H9 (cell line): Measurements from ENCODE around the gene N4BP2. TPM values are rescaled to one million over a fixed set of nuclear protein-coding genes. Genes with fewer than 3 reads are reported as not detected.

ENCODE experiments used
- DNase-seq: peaks from one replicate; pipeline ENCODE4 v3.0.0-alpha.2; 2017
- H2AFZ ChIP-seq: one replicate; pipeline ENCODE4 v1.6.1; 2013; ENCODE audit warnings: mild to moderate bottlenecking, low read length, control low read depth, moderate library complexity
- H2AK5ac ChIP-seq: 2 replicates; pipeline ENCODE4 v1.6.1; 2013; ENCODE audit warnings: low read length, control low read depth, mixed read lengths; ENCODE audit not compliant: insufficient read length
- H2BK120ac ChIP-seq: one replicate; pipeline ENCODE4 v1.6.1; 2013; ENCODE audit warnings: low read depth, mild to moderate bottlenecking, low read length, control low read depth, inconsistent platforms; ENCODE audit not compliant: poor library complexity, severe bottlenecking
- H2BK12ac ChIP-seq: 2 replicates; pipeline ENCODE4 v1.6.1; 2013; ENCODE audit warnings: low read length, control low read depth, mixed read lengths, low read depth; ENCODE audit not compliant: insufficient read length
- H2BK15ac ChIP-seq: 2 replicates; pipeline ENCODE4 v1.6.1; 2013; ENCODE audit warnings: low read depth, low read length, control low read depth
- H2BK20ac ChIP-seq: one replicate; pipeline ENCODE4 v1.6.1; 2013; ENCODE audit warnings: low read depth, mild to moderate bottlenecking, low read length, control low read depth, inconsistent platforms; ENCODE audit not compliant: poor library complexity, severe bottlenecking
- H2BK5ac ChIP-seq: 2 replicates; pipeline ENCODE4 v1.6.1; 2013; ENCODE audit warnings: low read length, control low read depth, mixed read lengths; ENCODE audit not compliant: insufficient read length
- H3K14ac ChIP-seq: 2 replicates; pipeline ENCODE4 v1.6.1; 2013; ENCODE audit warnings: low read length, control low read depth; ENCODE audit not compliant: insufficient read depth
- H3K18ac ChIP-seq: 2 replicates; pipeline ENCODE4 v1.6.1; 2013; ENCODE audit warnings: low read depth, mild to moderate bottlenecking, mixed read lengths, low read length, control low read depth; ENCODE audit not compliant: insufficient read length
- H3K23ac ChIP-seq: 2 replicates; pipeline ENCODE4 v1.6.1; 2013; ENCODE audit warnings: low read length, control low read depth, mixed read lengths, low read depth; ENCODE audit not compliant: insufficient read length
- H3K23me2 ChIP-seq: 2 replicates; pipeline ENCODE4 v1.6.1; 2013; ENCODE audit warnings: low read depth, mild to moderate bottlenecking, mixed read lengths, low read length, control low read depth; ENCODE audit not compliant: insufficient read length, poor library complexity, severe bottlenecking
- H3K27ac ChIP-seq: 2 replicates; pipeline ENCODE4 v1.5.1; 2013; ENCODE audit warnings: low read length, control low read depth, mixed read lengths, low read depth; ENCODE audit not compliant: insufficient read length
- H3K27me3 ChIP-seq: 2 replicates; pipeline ENCODE4 v1.6.1; 2013; ENCODE audit warnings: low read length, control low read depth, inconsistent platforms; ENCODE audit not compliant: insufficient read depth
- H3K4ac ChIP-seq: 2 replicates; pipeline ENCODE4 v1.6.1; 2013; ENCODE audit warnings: low read depth, mild to moderate bottlenecking, control low read depth, inconsistent platforms, low read length, moderate library complexity
- H3K4me1 ChIP-seq: 2 replicates; pipeline ENCODE4 v1.6.1; 2013; ENCODE audit warnings: low read length, control low read depth, inconsistent platforms; ENCODE audit not compliant: insufficient read depth
- H3K4me2 ChIP-seq: 2 replicates; pipeline ENCODE4 v1.6.1; 2013; ENCODE audit warnings: low read length, control low read depth, mixed read lengths; ENCODE audit not compliant: insufficient read length, insufficient read depth
- H3K56ac ChIP-seq: 2 replicates; pipeline ENCODE4 v1.6.1; 2013; ENCODE audit warnings: low read depth, mild to moderate bottlenecking, mixed read lengths, low read length, control low read depth; ENCODE audit not compliant: insufficient read length
- H3K79me1 ChIP-seq: 2 replicates; pipeline ENCODE4 v1.6.1; 2013; ENCODE audit warnings: low read depth, mild to moderate bottlenecking, moderate library complexity, low read length, control low read depth, inconsistent platforms; ENCODE audit not compliant: insufficient read depth, poor library complexity, severe bottlenecking
- H3K79me2 ChIP-seq: 2 replicates; pipeline ENCODE4 v1.6.1; 2013; ENCODE audit warnings: low read length, control low read depth, inconsistent platforms; ENCODE audit not compliant: insufficient read depth
- H3K9ac ChIP-seq: 2 replicates; pipeline ENCODE4 v1.6.1; 2013; ENCODE audit warnings: low read length, control low read depth, mixed read lengths; ENCODE audit not compliant: insufficient read length; ENCODE audit errors: extremely low read depth
- H3K9me3 ChIP-seq: one replicate; pipeline ENCODE4 v1.6.1; 2013; ENCODE audit warnings: low read depth, low read length, inconsistent platforms; ENCODE audit not compliant: control insufficient read depth
- H3T11ph ChIP-seq: one replicate; pipeline ENCODE4 v1.6.1; 2013; ENCODE audit warnings: mild to moderate bottlenecking, low read length, control low read depth, inconsistent platforms
- H4K20me1 ChIP-seq: one replicate; pipeline ENCODE4 v1.6.1; 2013; ENCODE audit not compliant: control insufficient read depth, insufficient read length, insufficient read depth
- H4K5ac ChIP-seq: 2 replicates; pipeline ENCODE4 v1.6.1; 2013; ENCODE audit warnings: low read depth, mild to moderate bottlenecking, mixed read lengths, low read length, control low read depth; ENCODE audit not compliant: insufficient read length
- H4K8ac ChIP-seq: replicated peaks from 2 replicates; pipeline ENCODE4 v1.6.1; 2013; ENCODE audit warnings: low read length, control low read depth, mixed read lengths, low read depth; ENCODE audit not compliant: insufficient read length
- H4K91ac ChIP-seq: 2 replicates; pipeline ENCODE4 v1.6.1; 2013; ENCODE audit warnings: low read depth, mild to moderate bottlenecking, moderate library complexity, mixed read lengths, low read length, control low read depth; ENCODE audit not compliant: insufficient read length
- H3K27ac Mint-ChIP-seq, 3 experiments: 2 replicates in 2 of 3; 3 replicates in 1 of 3; pipeline ENCODE4 v1.8.0; 2020 to 2021; ENCODE audit warnings: mixed read lengths in 3 of 3, mild to moderate bottlenecking in 1 of 3, moderate library complexity in 1 of 3
- H3K27me3 Mint-ChIP-seq: 2 replicates; pipeline ENCODE4 v1.8.0; 2021; ENCODE audit warnings: low read depth, mild to moderate bottlenecking, moderate library complexity, mixed read lengths
- H3K36me3 Mint-ChIP-seq, 3 experiments: 2 replicates in 2 of 3; 3 replicates in 1 of 3; pipeline ENCODE4 v1.8.0; 2020 to 2021; ENCODE audit warnings: low read depth in 3 of 3, mixed read lengths in 3 of 3; ENCODE audit not compliant: insufficient read depth in 1 of 3
- H3K4me1 Mint-ChIP-seq, 2 experiments: 2 replicates each; pipeline ENCODE4 v1.8.0; 2020; ENCODE audit warnings: mixed read lengths in 2 of 2
- H3K4me3 Mint-ChIP-seq, 2 experiments: 2 replicates in 1 of 2; 3 replicates in 1 of 2; pipeline ENCODE4 v1.8.0; 2020 to 2021; ENCODE audit warnings: mild to moderate bottlenecking in 2 of 2, mixed read lengths in 2 of 2, moderate library complexity in 1 of 2
- H3K9me3 Mint-ChIP-seq, 2 experiments: 2 replicates in 1 of 2; 3 replicates in 1 of 2; pipeline ENCODE4 v1.8.0; 2020; ENCODE audit warnings: mild to moderate bottlenecking in 2 of 2, mixed read lengths in 2 of 2, moderate library complexity in 1 of 2
- CTCF ChIP-seq: fragments of 200-600 bp; sonication (generic); conservative IDR thresholded peaks from 3 replicates; pipeline ENCODE4 v1.8.0; 2021; ENCODE audit warnings: antibody characterized with exemption, mild to moderate bottlenecking
- WGBS: extraction: QIAGEN DNeasy Blood & Tissue Kit; methylation state at CpG from one replicate; pipeline ENCODE4 v1.1.7; 2013; ENCODE audit warnings: missing lambda C conversion rate, low lambda C conversion rate, mixed read lengths; ENCODE audit not compliant: insufficient read length; ENCODE audit errors: extremely low coverage; 5-methylcytosine and 5-hydroxymethylcytosine counted together
- total RNA-seq: library from RNA; stranded (reverse); gene quantifications from 2 replicates; pipeline ENCODE4 v1.2.1, GENCODE V29; 2021

N4BP2 gene
- total RNA-seq, 1 experiment from 2014 or later = 35.0 TPM

- Histone ChIP-seq H3K56ac (no peak overlapping the region), H3K4me2 (no peak overlapping the region), H3K79me1 (no peaks in the 10 kb centered on the region), H2BK120ac (no peak overlapping the region), H4K8ac (no peak overlapping the region), H4K91ac (no peak overlapping the region), H3K9me3 (no peaks in the 10 kb centered on the region), H3K23ac (no peak overlapping the region), H3K9ac (no peak overlapping the region), H2AFZ (no peak overlapping the region), H3K27me3 (no peaks in the 10 kb centered on the region), H3K18ac (no peak overlapping the region), H3K14ac (no peak overlapping the region), H2BK5ac (no peak overlapping the region), H4K20me1 (no peaks in the 10 kb centered on the region), H3K4me1 (peaks cover 2% of the 10 kb centered on the region; the same call in 1 of the 2 replicates), H2BK15ac (no peak overlapping the region), H3T11ph (no peak overlapping the region), H2AK5ac (no peak overlapping the region), H3K27ac (no peak overlapping the region), H4K5ac (no peak overlapping the region), H3K79me2 (no peaks in the 10 kb centered on the region), H3K4ac (no peak overlapping the region), H3K23me2 (no peaks in the 10 kb centered on the region), H2BK12ac (no peak overlapping the region), H2BK20ac (no peak overlapping the region)
- no peak for TF ChIP-seq CTCF
- no peak for DNase-seq
- Mint-ChIP-seq H3K4me3 (no peak overlapping the region), H3K27ac (no peak overlapping the region), H3K27me3 (no peaks in the 10 kb centered on the region), H3K36me3 (no peaks in the 10 kb centered on the region), H3K4me1 (peaks cover 42 to 53% of the 10 kb centered on the region in 2 experiments), H3K9me3 (no peaks in the 10 kb centered on the region)
- WGBS = no CpG with 5 or more reads among the region's 5 CpGs
Observed at GRCh38 chr4:40190019-40190418, 133.4 kb downstream of the N4BP2 start.
